Karpas-422 (cell line): ENCODE measurements around the gene TMEM266. TPM values are rescaled to one million over a fixed set of nuclear protein-coding genes. Genes with fewer than 3 reads are reported as not detected.

ENCODE experiments used
- DNase-seq: peaks from one replicate; pipeline ENCODE4 v3.0.0-alpha.2; 2015
- H2AFZ ChIP-seq: fragments of 200-600 bp; sonication (generic); 2 replicates; pipeline ENCODE4 v1.6.1; 2014; ENCODE audit warnings: antibody characterized with exemption, low read length, mixed read lengths
- H3K27ac ChIP-seq: fragments of 200-600 bp; sonication (generic); 2 replicates; pipeline ENCODE4 v1.5.1; 2014; ENCODE audit warnings: mild to moderate bottlenecking, low read length, moderate library complexity
- H3K27me3 ChIP-seq: fragments of 200-600 bp; sonication (generic); 2 replicates; pipeline ENCODE4 v1.6.1; 2014; ENCODE audit warnings: low read length, mixed read lengths
- H3K36me3 ChIP-seq: fragments of 200-600 bp; sonication (generic); 2 replicates; pipeline ENCODE4 v1.6.1; 2014; ENCODE audit warnings: low read length, mixed read lengths; ENCODE audit not compliant: insufficient read depth
- H3K4me1 ChIP-seq: fragments of 200-600 bp; sonication (generic); 2 replicates; pipeline ENCODE4 v1.6.1; 2014; ENCODE audit warnings: mild to moderate bottlenecking, low read length, mixed read lengths
- H3K4me2 ChIP-seq: fragments of 200-600 bp; sonication (generic); 2 replicates; pipeline ENCODE4 v1.6.1; 2014; ENCODE audit warnings: low read length, low read depth, mild to moderate bottlenecking; ENCODE audit not compliant: poor library complexity, severe bottlenecking
- H3K4me3 ChIP-seq: fragments of 200-600 bp; sonication (generic); 2 replicates; pipeline ENCODE4 v1.5.1; 2014; ENCODE audit warnings: mild to moderate bottlenecking, antibody characterized with exemption, low read length, mixed read lengths
- H3K79me2 ChIP-seq: fragments of 200-600 bp; sonication (generic); 2 replicates; pipeline ENCODE4 v1.6.1; 2014; ENCODE audit warnings: mild to moderate bottlenecking, low read length, mixed read lengths
- H3K9ac ChIP-seq: fragments of 200-600 bp; sonication (generic); 2 replicates; pipeline ENCODE4 v1.6.0; 2014; ENCODE audit warnings: low read length
- H3K9me2 ChIP-seq: fragments of 200-600 bp; sonication (generic), shearing (Covaris generic); replicated peaks from 2 replicates; pipeline ENCODE4 v1.6.0; 2014; ENCODE audit warnings: mild to moderate bottlenecking, low read length, moderate library complexity; ENCODE audit not compliant: insufficient read depth
- H3K9me3 ChIP-seq: fragments of 300-700, 200-600 bp; sonication (generic); 2 replicates; pipeline ENCODE4 v1.6.1; 2014; ENCODE audit warnings: low read length, mixed read lengths
- H4K20me1 ChIP-seq: fragments of 200-600 bp; sonication (generic); 2 replicates; pipeline ENCODE4 v1.6.1; 2014; ENCODE audit warnings: mild to moderate bottlenecking, antibody characterized with exemption, low read length, low read depth; ENCODE audit not compliant: insufficient read depth
- total RNA-seq: library from RNA; depleted of rRNA; stranded (reverse); fragments of >200 nt; shearing (Covaris generic); gene quantifications from 2 replicates; pipeline ENCODE4 v1.2.3, GENCODE V29; 2014; ENCODE audit warnings: low replicate concordance

Gene TMEM266
- total RNA-seq, 1 experiment from 2014 or later, result not detected

GRCh38 chr15:76061700-76062099 is 1.9 kb downstream of the TMEM266 start:
- H3K9ac ChIP-seq, result no peak overlapping the region
- no peaks in the 10 kb centered on the region for H3K79me2 ChIP-seq
- H4K20me1 ChIP-seq, result no peaks in the 10 kb centered on the region
- DNase-seq, result no peak
- H3K4me3 ChIP-seq, result no peak overlapping the region
- no peak overlapping the region for H3K27ac ChIP-seq
- peaks cover 7% of the 10 kb centered on the region for H3K4me1 ChIP-seq
- H3K27me3 ChIP-seq, result no peaks in the 10 kb centered on the region
- H3K36me3 ChIP-seq, result no peaks in the 10 kb centered on the region
- no peak overlapping the region for H3K4me2 ChIP-seq
- H2AFZ ChIP-seq, result no peak overlapping the region
- no peaks in the 10 kb centered on the region for H3K9me3 ChIP-seq
- H3K9me2 ChIP-seq, result no peaks in the 10 kb centered on the region

- H3K4me3 ChIP-seq, result no peak overlapping the region
- no peaks in the 10 kb centered on the region for H3K9me3 ChIP-seq
- no peak overlapping the region for H3K27ac ChIP-seq
- no peaks in the 10 kb centered on the region for H3K79me2 ChIP-seq
- H2AFZ ChIP-seq, result no peak overlapping the region
- no peaks in the 10 kb centered on the region for H3K27me3 ChIP-seq
- H3K4me1 ChIP-seq, result peaks cover 1% of the 10 kb centered on the region
- DNase-seq, result no peak
- H4K20me1 ChIP-seq, result no peaks in the 10 kb centered on the region
- H3K4me2 ChIP-seq, result no peak overlapping the region
- H3K36me3 ChIP-seq, result no peaks in the 10 kb centered on the region
- no peak overlapping the region for H3K9ac ChIP-seq
- H3K9me2 ChIP-seq, result no peaks in the 10 kb centered on the region
Measured at GRCh38 chr15:76062286-76062685, 2.5 kb downstream of the TMEM266 start.

GRCh38 chr15:76064375-76064774 is 4.6 kb downstream of the TMEM266 start:
- Histone ChIP-seq H3K27ac (no peak overlapping the region), H3K4me1 (no peaks in the 10 kb centered on the region), H3K9ac (no peak overlapping the region), H3K27me3 (no peaks in the 10 kb centered on the region), H3K4me3 (no peak overlapping the region), H3K79me2 (no peaks in the 10 kb centered on the region), H3K9me3 (no peaks in the 10 kb centered on the region), H3K9me2 (no peaks in the 10 kb centered on the region), H4K20me1 (no peaks in the 10 kb centered on the region), H3K4me2 (no peak overlapping the region), H2AFZ (no peak overlapping the region), H3K36me3 (no peaks in the 10 kb centered on the region)
- DNase-seq, result no peak

- Histone ChIP-seq H3K9ac (no peak overlapping the region), H3K79me2 (no peaks in the 10 kb centered on the region), H4K20me1 (no peaks in the 10 kb centered on the region), H3K36me3 (no peaks in the 10 kb centered on the region), H3K4me3 (no peak overlapping the region), H3K27me3 (no peaks in the 10 kb centered on the region), H3K27ac (no peak overlapping the region), H3K4me2 (no peak overlapping the region), H3K9me3 (no peaks in the 10 kb centered on the region), H2AFZ (no peak overlapping the region), H3K9me2 (no peaks in the 10 kb centered on the region), H3K4me1 (no peaks in the 10 kb centered on the region)
- no peak for DNase-seq
Measured at GRCh38 chr15:76065245-76065644, 5.5 kb downstream of the TMEM266 start.

GRCh38 chr15:76065793-76066192 is 6.0 kb downstream of the TMEM266 start:
- Histone ChIP-seq H3K4me1 (no peaks in the 10 kb centered on the region), H3K9me2 (no peaks in the 10 kb centered on the region), H4K20me1 (no peaks in the 10 kb centered on the region), H3K27ac (no peak overlapping the region), H3K79me2 (no peaks in the 10 kb centered on the region), H3K36me3 (no peaks in the 10 kb centered on the region), H3K27me3 (no peaks in the 10 kb centered on the region), H3K4me2 (no peak overlapping the region), H3K9me3 (no peaks in the 10 kb centered on the region), H3K9ac (no peak overlapping the region), H3K4me3 (no peak overlapping the region), H2AFZ (no peak overlapping the region)
- no peak for DNase-seq

GRCh38 chr15:76070192-76070591 is 10.4 kb downstream of the TMEM266 start:
- Histone ChIP-seq H3K4me1 (no peaks in the 10 kb centered on the region), H3K36me3 (no peaks in the 10 kb centered on the region), H3K27me3 (no peaks in the 10 kb centered on the region), H3K4me3 (no peak overlapping the region), H3K9me3 (no peaks in the 10 kb centered on the region), H4K20me1 (no peaks in the 10 kb centered on the region), H3K4me2 (no peak overlapping the region), H3K79me2 (no peaks in the 10 kb centered on the region), H3K9ac (no peak overlapping the region), H3K27ac (no peak overlapping the region), H2AFZ (no peak overlapping the region), H3K9me2 (no peaks in the 10 kb centered on the region)
- DNase-seq, result no peak

- Histone ChIP-seq H3K4me2 (no peak overlapping the region), H3K4me3 (no peak overlapping the region), H3K9me3 (no peaks in the 10 kb centered on the region), H3K9me2 (no peaks in the 10 kb centered on the region), H4K20me1 (no peaks in the 10 kb centered on the region), H3K36me3 (no peaks in the 10 kb centered on the region), H3K9ac (no peak overlapping the region), H3K27ac (no peak overlapping the region), H3K4me1 (no peaks in the 10 kb centered on the region), H3K27me3 (no peaks in the 10 kb centered on the region), H3K79me2 (no peaks in the 10 kb centered on the region), H2AFZ (no peak overlapping the region)
- DNase-seq, result no peak
Measured at GRCh38 chr15:76070921-76071635, 11.3 kb downstream of the TMEM266 start.

GRCh38 chr15:76071806-76072205 is 12.0 kb downstream of the TMEM266 start:
- no peaks in the 10 kb centered on the region for H3K9me2 ChIP-seq
- no peak overlapping the region for H3K27ac ChIP-seq
- H3K27me3 ChIP-seq, result no peaks in the 10 kb centered on the region
- H3K4me2 ChIP-seq, result no peak overlapping the region
- no peaks in the 10 kb centered on the region for H3K36me3 ChIP-seq
- H3K4me3 ChIP-seq, result no peak overlapping the region
- no peak overlapping the region for H3K9ac ChIP-seq
- no peaks in the 10 kb centered on the region for H3K9me3 ChIP-seq
- no peak for DNase-seq
- no peak overlapping the region for H2AFZ ChIP-seq
- no peaks in the 10 kb centered on the region for H3K4me1 ChIP-seq
- no peaks in the 10 kb centered on the region for H3K79me2 ChIP-seq
- no peaks in the 10 kb centered on the region for H4K20me1 ChIP-seq
